Activated CD4-positive, alpha-beta T cell treated with anti-CD3 and anti-CD28 coated beads, Interleukin-2, Interleukin-4, amounts not matched to agents 100 ng/mL and 50 ng/mL, durations not matched to agents 16 hours and 8 hours (primary cell): ENCODE data around the gene FCHSD2.
"Not testable (repeated sequence)": the region's sequence is repeated elsewhere in the genome, so short reads cannot be mapped to it uniquely, and the experiment has no call there.

ENCODE experiments used
- DNase-seq: peaks from one replicate; pipeline ENCODE4 v3.0.0-alpha.2; 2020; ENCODE audit warnings: low spot score

The FCHSD2 gene

DNA sequence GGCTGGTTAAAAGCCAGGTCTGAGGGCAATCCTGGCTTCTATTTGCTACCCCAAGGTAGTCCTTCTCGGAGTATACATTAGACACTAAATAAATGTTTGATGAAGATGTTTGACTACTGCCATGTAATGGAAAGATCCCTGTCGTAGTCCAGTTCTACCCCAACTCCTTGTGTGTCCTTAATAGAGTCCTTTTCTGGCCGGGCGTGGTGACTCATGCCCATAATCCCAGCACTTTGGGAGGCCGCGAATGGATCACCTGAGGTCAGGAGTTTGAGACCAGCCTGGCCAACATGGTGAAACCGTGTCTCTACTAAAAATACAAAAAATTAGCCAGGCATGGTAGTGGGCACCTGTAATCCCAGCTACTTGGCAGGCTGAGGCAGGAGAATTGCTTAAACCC is 350.9 kb downstream of the FCHSD2 start:
- not testable (repeated sequence) for DNase-seq

DNA sequence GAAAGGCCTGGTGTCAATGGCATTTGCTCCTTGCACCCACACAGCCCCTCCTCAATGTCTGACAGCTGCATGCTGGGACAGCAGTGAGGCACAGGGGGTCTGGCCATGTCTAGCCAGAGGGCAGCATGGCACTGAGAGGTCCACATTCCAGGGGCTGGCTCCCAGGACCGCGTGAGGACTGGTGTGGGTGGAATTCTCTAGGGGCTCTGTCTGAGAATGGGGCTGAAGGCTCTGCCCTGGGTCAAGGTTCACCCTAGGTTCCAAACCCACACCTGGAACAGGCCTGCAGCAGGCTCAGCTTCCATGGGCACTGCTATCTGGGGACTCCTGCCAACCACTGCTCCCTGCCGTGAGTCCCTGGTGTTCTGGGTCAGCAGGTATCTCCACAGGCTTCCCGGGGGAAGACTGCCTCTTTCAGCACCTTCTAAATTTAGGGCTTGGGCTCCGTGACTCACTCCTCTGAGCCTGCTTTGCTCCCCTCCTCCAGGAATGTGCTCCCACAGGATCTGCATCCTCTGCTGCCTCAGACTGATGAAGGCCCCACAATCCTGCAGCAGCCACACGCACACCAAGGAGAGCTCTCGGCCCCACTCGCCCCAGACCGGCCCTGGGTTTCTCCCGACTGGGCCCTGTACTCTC is 352.5 kb downstream of the FCHSD2 start:
- DNase-seq, result no peak

DNA sequence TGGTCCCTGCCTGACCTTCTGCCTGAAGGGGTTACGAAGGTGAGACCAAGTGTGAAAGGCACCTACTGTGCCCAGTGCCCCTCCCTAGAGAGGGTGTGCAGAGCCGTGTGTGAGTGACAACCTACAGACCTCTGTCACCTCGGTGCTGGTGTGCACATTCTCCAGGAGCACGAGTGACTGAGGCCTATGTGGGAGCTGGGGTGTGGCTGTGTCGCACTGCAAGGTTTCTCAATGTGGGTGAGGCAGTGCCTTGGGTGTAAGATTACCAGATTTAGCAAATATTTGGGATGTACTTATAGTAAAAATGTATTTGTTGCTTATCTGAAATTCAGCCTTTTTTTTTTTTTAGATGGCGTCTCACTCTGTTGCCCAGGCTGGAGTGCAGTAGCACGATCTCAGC is 353.9 kb downstream of the FCHSD2 start:
- DNase-seq, result no peak

DNA sequence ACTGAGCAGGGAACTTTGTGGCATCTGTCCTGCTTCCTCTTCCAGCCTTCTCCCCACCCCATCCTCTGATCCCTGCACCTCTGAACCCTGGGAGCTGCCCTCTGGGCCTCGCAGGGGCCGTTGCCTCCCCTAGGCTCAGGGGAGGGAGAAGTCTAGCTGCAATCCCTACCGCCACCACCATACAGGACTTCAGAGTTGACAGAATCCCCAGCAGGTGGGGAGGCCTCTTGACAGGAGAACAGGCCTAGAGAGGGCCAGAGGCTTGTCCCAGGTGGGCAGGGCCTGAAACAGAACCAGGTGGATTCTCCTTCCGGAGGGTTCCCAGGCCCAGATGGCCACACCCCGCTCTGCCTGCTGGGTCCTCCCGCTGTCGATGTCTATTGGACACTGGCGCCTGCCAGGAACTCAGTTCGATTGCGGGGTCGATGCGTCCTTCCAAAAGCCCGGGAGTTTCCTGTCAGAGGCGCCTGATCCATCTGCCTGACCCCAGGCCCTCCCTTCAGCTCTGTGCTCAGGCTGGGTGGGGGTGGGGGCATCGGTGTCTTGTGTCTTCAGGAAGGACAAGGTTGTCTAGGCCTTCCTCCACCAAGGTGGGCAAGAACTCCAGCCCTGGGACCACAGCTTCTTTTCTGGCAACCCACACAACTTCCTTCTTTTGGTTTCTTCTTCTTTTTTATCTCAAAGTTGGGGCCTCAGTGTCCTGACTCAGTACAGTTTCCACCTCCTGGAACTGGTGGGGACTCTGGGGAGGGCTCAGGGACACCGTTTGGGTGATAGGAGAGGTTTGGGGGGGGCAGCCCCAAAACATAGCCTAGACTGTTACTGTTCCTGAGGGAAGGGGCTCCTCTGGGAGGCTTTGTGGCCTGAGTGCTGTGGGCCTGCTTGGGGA is 354.7 kb downstream of the FCHSD2 start:
- DNase-seq, result no peak
